Aorta (tissue), 5 donors: ENCODE data around the gene ABITRAM. TPM values are rescaled to one million over a fixed set of nuclear protein-coding genes. Genes with fewer than 3 reads are reported as not detected.
A peak's percentile ranks its signal among the peaks of the same experiment; 100 is the strongest.
"Not testable (repeated sequence)": the region's sequence is repeated elsewhere in the genome, so short reads cannot be mapped to it uniquely, and the experiment has no call there.

Source experiments
- ATAC-seq: fragments of 200-7000 bp; cut with Tn5 transposase; one replicate; pipeline ENCODE4 v1.9.1; 2022; ENCODE audit warnings: moderate library complexity; ENCODE audit not compliant: low FRiP score
- DNase-seq, 2 donors: peaks; one replicate each; pipeline ENCODE4 v3.0.0-alpha.2; 2020
- H3K27ac ChIP-seq, 2 donors: one replicate each; pipeline ENCODE4 v1.5.1; 2013; ENCODE audit warnings: low read length in 2 of 2, mild to moderate bottlenecking in 2 of 2, moderate library complexity in 2 of 2, control low read depth in 1 of 2, inconsistent platforms in 1 of 2, low read depth in 1 of 2
- H3K27me3 ChIP-seq, 2 donors: one replicate each; pipeline ENCODE4 v1.6.1; 2013; ENCODE audit warnings: control low read depth in 1 of 2, low read length in 1 of 2, mild to moderate bottlenecking in 1 of 2, moderate library complexity in 1 of 2; ENCODE audit not compliant: insufficient read depth in 2 of 2, control insufficient read depth in 1 of 2
- H3K36me3 ChIP-seq, 2 donors: one replicate each; pipeline ENCODE4 v1.6.1; 2013; ENCODE audit warnings: control low read depth in 1 of 2, low read length in 1 of 2, mild to moderate bottlenecking in 1 of 2; ENCODE audit not compliant: insufficient read depth in 2 of 2, control insufficient read depth in 1 of 2
- H3K4me1 ChIP-seq, 2 donors: one replicate each; pipeline ENCODE4 v1.6.1; 2013; ENCODE audit warnings: low read length in 2 of 2, control low read depth in 1 of 2, mild to moderate bottlenecking in 1 of 2, moderate library complexity in 1 of 2; ENCODE audit not compliant: insufficient read depth in 2 of 2, control insufficient read depth in 1 of 2
- H3K4me3 ChIP-seq, 2 donors: one replicate each; pipeline ENCODE4 v1.5.1; 2013; ENCODE audit warnings: low read length in 2 of 2, control low read depth in 1 of 2, mild to moderate bottlenecking in 1 of 2
- H3K9me3 ChIP-seq: one replicate; pipeline ENCODE4 v1.6.1; 2013; ENCODE audit warnings: mild to moderate bottlenecking, low read length; ENCODE audit not compliant: control insufficient read depth
- WGBS, 2 donors: extraction: QIAGEN DNeasy Blood & Tissue Kit; methylation state at CpG; one replicate each; pipeline ENCODE4 v1.1.7; 2013; 5-methylcytosine and 5-hydroxymethylcytosine counted together
- intact Hi-C, 2 donors: fragments of 100-400 bp; cut with DNase I; formaldehyde crosslinking; loops; one replicate each; pipeline versions ENCODE4 v1.14.2 to v1.15.0; 2022
- polyA plus RNA-seq, 2 donors: library from polyadenylated mRNA; stranded (reverse); fragments of 200-250 nt; gene quantifications; one replicate each; pipeline ENCODE4 v1.2.3, GENCODE V29; 2013
- total RNA-seq, 2 donors: library from RNA; stranded (reverse); fragmentation: NEBNext Ultra II Directional; extraction: Animal tissue kit (Norgen Biotek cat#: 25700); gene quantifications; one replicate each; pipeline ENCODE4 v1.2.1, GENCODE V29; 2021
- donor health status: healthy with polysubstance abuse.
- donor health status: Bipolar disorder and iron deficiency.
- donor health status: DM: no; HTN: no; CAD: no.
- donor health status: DM: no; HTN: no; CAD: no.
- donor health status: DM: yes; HTN: yes; CAD: no.

ABITRAM gene
- total and polyA plus RNA-seq, 4 donors: 8.3 to 20.4 (median 10.0) TPM

DNA sequence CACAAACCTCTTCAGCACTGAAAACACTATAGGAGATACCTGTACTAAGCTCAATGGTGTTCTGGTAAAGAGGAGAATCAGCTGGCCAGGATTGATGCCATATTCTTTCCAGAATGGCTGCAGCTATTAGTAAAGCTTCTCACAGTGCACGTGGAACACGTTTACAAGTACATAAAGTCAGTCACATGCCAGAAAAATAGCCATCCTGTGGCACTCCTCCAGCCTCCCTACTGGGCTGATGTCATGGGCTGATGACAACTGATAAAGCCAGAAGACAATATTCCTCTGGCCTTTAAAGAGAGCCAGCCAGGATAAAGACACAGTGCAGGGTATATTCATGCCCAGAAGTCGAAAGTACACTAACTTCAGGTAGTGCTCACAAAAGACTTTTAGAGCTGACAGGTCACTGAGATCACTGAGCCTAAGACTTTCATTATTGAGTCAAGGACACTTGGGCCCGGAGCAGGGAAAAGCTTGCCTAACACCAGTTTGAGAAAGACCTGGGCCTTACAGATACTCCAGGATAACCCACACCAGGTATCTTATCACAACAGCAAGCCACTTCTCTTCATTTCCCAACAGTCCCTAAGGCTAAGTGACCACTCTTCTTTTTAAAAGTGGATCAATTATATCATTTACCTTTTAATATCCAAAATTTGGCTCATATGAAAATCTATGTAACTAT, 29.4 kb downstream of the ABITRAM start:
- intact Hi-C loops: loop anchor here in 1 of 2 donors (10.0 kb wide), 1 partner anchor 59 kb away; no protein-coding TSS in a partner anchor
- ATAC-seq (no peak), DNase-seq (no peak)
- Histone ChIP-seq H3K36me3 (peaks cover 0 to 4% of the 10 kb centered on the region in 2 donors), H3K4me1 (peaks cover 2 to 4% of the 10 kb centered on the region in 2 donors), H3K27me3 (no peaks in the 10 kb centered on the region), H3K9me3 (no peaks in the 10 kb centered on the region), H3K4me3 (no peak overlapping the region), H3K27ac (no peak overlapping the region)
- 68 to 71% methylated on average over 4 of the region's 4 CpGs for WGBS, 2 donors

- H3K27ac ChIP-seq: no peak overlapping the region
These were observed 33.7 kb downstream of the ABITRAM start for GRCh38 chr9:108967916-108968315.

GRCh38 chr9:108971392-108971791, 37.2 kb downstream of the ABITRAM start:
- 98% methylated on average over 2 of the region's 2 CpGs for WGBS, 2 donors
- H3K27ac ChIP-seq, H3K4me3 ChIP-seq, H3K36me3 ChIP-seq, H3K4me1 ChIP-seq, DNase-seq, H3K27me3 ChIP-seq, H3K9me3 ChIP-seq, intact Hi-C loops, ATAC-seq: not testable (repeated sequence)

More at GRCh38 chr9:108967916-108968315, 33.7 kb downstream of the ABITRAM start:
- intact Hi-C loops: loop anchor here in 1 of 2 donors (10.0 kb wide), 1 partner anchor 63 kb away; no protein-coding TSS in a partner anchor
- Histone ChIP-seq H3K9me3 (no peaks in the 10 kb centered on the region), H3K36me3 (peaks cover 0 to 2% of the 10 kb centered on the region in 2 donors), H3K4me1 (peaks cover 2 to 5% of the 10 kb centered on the region in 2 donors), H3K27me3 (no peaks in the 10 kb centered on the region), H3K4me3 (no peak overlapping the region)
- ATAC-seq (no peak), DNase-seq (no peak)

- peaks cover 2 to 5% of the 10 kb centered on the region in 2 donors for H3K4me1 ChIP-seq
- H3K27ac ChIP-seq: no peak overlapping the region
- no peaks in the 10 kb centered on the region for H3K9me3 ChIP-seq
- WGBS, 2 donors: 49 to 68% methylated on average over 3 of the region's 3 CpGs
- H3K4me3 ChIP-seq: no peak overlapping the region
- ATAC-seq: no peak
- H3K36me3 ChIP-seq: peaks cover 2% of the 10 kb centered on the region in 2 donors
- H3K27me3 ChIP-seq: no peaks in the 10 kb centered on the region
- no peak for DNase-seq
- intact Hi-C loops: no loop called here
These were observed 38.0 kb downstream of the ABITRAM start for GRCh38 chr9:108972186-108972585.

DNA sequence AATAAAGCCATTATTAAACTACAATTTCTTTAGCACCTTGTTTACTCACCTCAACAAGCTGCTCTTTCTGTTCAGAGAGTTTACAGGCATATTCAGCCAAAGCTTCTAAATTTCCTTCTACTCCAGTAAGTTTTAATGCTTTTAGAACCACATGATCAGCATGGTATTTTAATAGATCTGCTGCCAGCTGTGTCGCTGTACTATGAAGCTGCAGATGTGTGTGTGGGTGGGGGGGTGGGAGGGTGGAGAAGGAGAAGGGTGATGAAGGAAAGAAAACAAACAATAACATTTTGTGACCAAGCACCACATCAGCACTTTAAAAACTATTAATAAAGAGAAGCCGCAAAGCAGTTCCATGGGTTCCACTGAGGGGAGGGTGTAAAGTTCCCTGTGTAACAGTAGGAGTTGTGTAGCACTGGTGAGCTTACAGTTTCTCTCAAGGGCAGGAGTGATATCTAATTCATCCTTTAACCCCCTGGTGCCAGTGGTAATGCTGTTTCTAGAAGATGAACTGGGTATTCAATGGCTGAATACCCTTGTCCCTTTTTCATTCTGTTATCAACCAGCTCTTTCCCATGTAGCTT, 38.5 kb downstream of the ABITRAM start:
- ATAC-seq (no peak), DNase-seq (no peak)
- H3K27ac ChIP-seq: peak overlapping the region in 1 of 2 donors; percentile 40
- H3K36me3 ChIP-seq: peaks cover 2% of the 10 kb centered on the region in 2 donors
- intact Hi-C loops: no loop called here
- peaks cover 0 to 5% of the 10 kb centered on the region in 2 donors for H3K4me1 ChIP-seq
- no peaks in the 10 kb centered on the region for H3K27me3 ChIP-seq
- no peaks in the 10 kb centered on the region for H3K9me3 ChIP-seq
- WGBS, 2 donors: 0 to 7% methylated on average over 2 of the region's 2 CpGs
- no peak overlapping the region for H3K4me3 ChIP-seq

GRCh38 chr9:108973895-108974294, 39.7 kb downstream of the ABITRAM start:
- no peaks in the 10 kb centered on the region for H3K4me1 ChIP-seq
- no peak overlapping the region for H3K4me3 ChIP-seq
- WGBS, 2 donors: 5 to 6% methylated on average over 5 of the region's 5 CpGs
- peak; percentile 50 for ATAC-seq
- intact Hi-C loops: no loop called here
- no peak for DNase-seq
- no peaks in the 10 kb centered on the region for H3K27me3 ChIP-seq
- H3K36me3 ChIP-seq: peaks cover 2 to 8% of the 10 kb centered on the region in 2 donors
- H3K27ac ChIP-seq: peak overlapping the region; percentile 17 to 43
- H3K9me3 ChIP-seq: no peaks in the 10 kb centered on the region

GRCh38 chr9:108978205-108978604, 44.0 kb downstream of the ABITRAM start:
- Histone ChIP-seq H3K9me3 (no peaks in the 10 kb centered on the region), H3K36me3 (peaks cover 4 to 6% of the 10 kb centered on the region in 2 donors), H3K4me3 (no peak overlapping the region), H3K27ac (no peak overlapping the region), H3K27me3 (no peaks in the 10 kb centered on the region), H3K4me1 (no peaks in the 10 kb centered on the region)
- DNase-seq (no peak), ATAC-seq (no peak)
- intact Hi-C loops: no loop called here
- 17 to 26% methylated on average over 1 of the region's 1 CpG for WGBS, 2 donors

GRCh38 chr9:108980893-108981292, 46.7 kb downstream of the ABITRAM start:
- WGBS, 2 donors: 79 to 95% methylated on average over 2 of the region's 2 CpGs
- no peak for DNase-seq
- H3K36me3 ChIP-seq: peaks cover 3 to 10% of the 10 kb centered on the region in 2 donors
- H3K4me1 ChIP-seq: no peaks in the 10 kb centered on the region
- no peak overlapping the region for H3K27ac ChIP-seq
- intact Hi-C loops: no loop called here
- H3K27me3 ChIP-seq: no peaks in the 10 kb centered on the region
- no peak overlapping the region for H3K4me3 ChIP-seq
- no peak for ATAC-seq
- H3K9me3 ChIP-seq: no peaks in the 10 kb centered on the region

DNA sequence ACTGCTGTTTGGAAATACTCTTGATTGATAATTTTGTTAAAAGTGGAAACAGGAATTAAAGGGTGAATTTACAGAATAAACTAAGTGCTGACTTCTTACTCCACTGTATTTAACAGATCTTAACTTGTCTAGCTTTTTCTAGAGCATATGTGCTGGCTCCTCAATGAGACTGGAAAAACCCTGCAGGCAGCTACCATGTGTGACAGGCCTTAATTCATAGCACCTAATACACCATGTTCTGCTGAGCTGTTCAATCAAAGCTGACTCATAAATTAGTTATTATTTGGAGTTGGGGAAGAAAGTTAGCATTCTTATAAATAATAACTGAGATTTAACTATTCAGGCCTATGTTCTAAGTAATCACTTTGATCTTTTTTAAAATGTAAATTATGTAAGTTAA, 49.7 kb downstream of the ABITRAM start:
- H3K27ac ChIP-seq: no peak overlapping the region
- H3K9me3 ChIP-seq: no peaks in the 10 kb centered on the region
- peaks cover 3 to 6% of the 10 kb centered on the region in 2 donors for H3K36me3 ChIP-seq
- H3K4me3 ChIP-seq: no peak overlapping the region
- ATAC-seq: no peak
- no peak for DNase-seq
- no peaks in the 10 kb centered on the region for H3K4me1 ChIP-seq
- intact Hi-C loops: no loop called here
- H3K27me3 ChIP-seq: no peaks in the 10 kb centered on the region
